Adipocyte (in vitro differentiated cells): ENCODE results near the gene OR10A6.
A peak's percentile ranks its signal among the peaks of the same experiment; 100 is the strongest.

ENCODE experiments used
- DNase-seq: peaks from one replicate; pipeline ENCODE4 v3.0.0-alpha.2; 2015; ENCODE audit warnings: low read depth
- H3K27me3 ChIP-seq: replicated peaks from 2 replicates; pipeline ENCODE4 v1.7.0; 2013; ENCODE audit warnings: mild to moderate bottlenecking, low read length, moderate library complexity; ENCODE audit not compliant: control insufficient read depth, insufficient read depth
- H3K36me3 ChIP-seq: 2 replicates; pipeline ENCODE4 v1.7.0; 2013; ENCODE audit warnings: low read length, mild to moderate bottlenecking, moderate library complexity; ENCODE audit not compliant: control insufficient read depth, insufficient read depth, severe bottlenecking
- H3K4me1 ChIP-seq: 2 replicates; pipeline ENCODE4 v1.7.0; 2013; ENCODE audit warnings: mild to moderate bottlenecking, low read length, moderate library complexity; ENCODE audit not compliant: control insufficient read depth, insufficient read depth
- H3K4me3 ChIP-seq: 2 replicates; pipeline ENCODE4 v1.7.0; 2013; ENCODE audit warnings: mild to moderate bottlenecking, low read length, moderate library complexity
- H3K9ac ChIP-seq: 2 replicates; pipeline ENCODE4 v1.7.0; 2013; ENCODE audit warnings: mild to moderate bottlenecking, low read length, moderate library complexity
- H3K9me3 ChIP-seq: 2 replicates; pipeline ENCODE4 v1.7.0; 2013; ENCODE audit warnings: mild to moderate bottlenecking, low read length, moderate library complexity; ENCODE audit not compliant: control insufficient read depth

The OR10A6 gene

GRCh38 chr11:7964261-7964660, 33.2 kb upstream of the OR10A6 start:
- Histone ChIP-seq H3K36me3 (no peaks in the 10 kb centered on the region), H3K27me3 (no peaks in the 10 kb centered on the region), H3K4me3 (no peak overlapping the region), H3K9ac (peak overlapping the region; percentile 72), H3K4me1 (peaks cover 40% of the 10 kb centered on the region), H3K9me3 (no peaks in the 10 kb centered on the region)
- DNase-seq = peak; percentile 7

- Histone ChIP-seq H3K9ac (no peak overlapping the region), H3K9me3 (peaks cover 5% of the 10 kb centered on the region), H3K4me1 (no peaks in the 10 kb centered on the region), H3K4me3 (no peak overlapping the region), H3K36me3 (no peaks in the 10 kb centered on the region), H3K27me3 (no peaks in the 10 kb centered on the region)
- no peak for DNase-seq
These were observed 24.1 kb upstream of the OR10A6 start for GRCh38 chr11:7955191-7955590.

GRCh38 chr11:7949934-7950333, 18.9 kb upstream of the OR10A6 start:
- no peak overlapping the region for H3K9ac ChIP-seq
- no peaks in the 10 kb centered on the region for H3K36me3 ChIP-seq
- H3K9me3 ChIP-seq = peaks cover under 1% of the 10 kb centered on the region
- DNase-seq = peak; percentile 25
- H3K27me3 ChIP-seq = peaks cover 6% of the 10 kb centered on the region
- no peak overlapping the region for H3K4me3 ChIP-seq
- H3K4me1 ChIP-seq = no peaks in the 10 kb centered on the region

GRCh38 chr11:7944123-7944522, 13.1 kb upstream of the OR10A6 start:
- Histone ChIP-seq H3K27me3 (peaks cover 10% of the 10 kb centered on the region), H3K4me1 (no peaks in the 10 kb centered on the region), H3K36me3 (no peaks in the 10 kb centered on the region), H3K9ac (no peak overlapping the region), H3K4me3 (no peak overlapping the region), H3K9me3 (peaks cover 22% of the 10 kb centered on the region)
- no peak for DNase-seq

GRCh38 chr11:7941608-7942007, 10.5 kb upstream of the OR10A6 start, which contains the start of gene OR10A3:
OR10A3 (minus strand) TSS chr11:7941708; CDS start chr11:7939520, 2,188 bp downstream.
- no peak within 1 kb of the TSS for H3K9ac ChIP-seq
- no peaks in the 10 kb centered on the region for H3K36me3 ChIP-seq
- peaks cover 3% of the 10 kb centered on the region for H3K27me3 ChIP-seq
- H3K4me1 ChIP-seq = no peaks in the 10 kb centered on the region
- no peak within 1 kb of the TSS for H3K4me3 ChIP-seq
- DNase-seq = no peak
- peaks cover 22% of the 10 kb centered on the region for H3K9me3 ChIP-seq

- Histone ChIP-seq H3K4me3 (no peak overlapping the region), H3K9me3 (peaks cover 22% of the 10 kb centered on the region), H3K9ac (no peak overlapping the region), H3K36me3 (no peaks in the 10 kb centered on the region), H3K4me1 (no peaks in the 10 kb centered on the region), H3K27me3 (peaks cover 3% of the 10 kb centered on the region)
- no peak for DNase-seq
These were observed 10.1 kb upstream of the OR10A6 start for GRCh38 chr11:7941146-7941545.

GRCh38 chr11:7936615-7937014, 5.5 kb upstream of the OR10A6 start:
- no peak for DNase-seq
- Histone ChIP-seq H3K4me3 (no peak overlapping the region), H3K27me3 (peaks cover 6% of the 10 kb centered on the region), H3K9me3 (no peaks in the 10 kb centered on the region), H3K9ac (no peak overlapping the region), H3K36me3 (no peaks in the 10 kb centered on the region), H3K4me1 (no peaks in the 10 kb centered on the region)

GRCh38 chr11:7927635-7928034, 3.4 kb downstream of the OR10A6 start:
- Histone ChIP-seq H3K4me1 (no peaks in the 10 kb centered on the region), H3K9me3 (no peaks in the 10 kb centered on the region), H3K27me3 (peaks cover 2% of the 10 kb centered on the region), H3K9ac (no peak overlapping the region), H3K4me3 (no peak overlapping the region), H3K36me3 (no peaks in the 10 kb centered on the region)
- DNase-seq = no peak

- no peaks in the 10 kb centered on the region for H3K27me3 ChIP-seq
- H3K4me3 ChIP-seq = no peak overlapping the region
- no peak for DNase-seq
- H3K9me3 ChIP-seq = no peaks in the 10 kb centered on the region
- H3K4me1 ChIP-seq = no peaks in the 10 kb centered on the region
- H3K36me3 ChIP-seq = no peaks in the 10 kb centered on the region
- H3K9ac ChIP-seq = no peak overlapping the region
These were observed 6.5 kb downstream of the OR10A6 start for GRCh38 chr11:7924536-7924935.

- H3K4me3 ChIP-seq = no peak overlapping the region
- no peaks in the 10 kb centered on the region for H3K9me3 ChIP-seq
- no peak for DNase-seq
- H3K27me3 ChIP-seq = no peaks in the 10 kb centered on the region
- H3K9ac ChIP-seq = no peak overlapping the region
- no peaks in the 10 kb centered on the region for H3K36me3 ChIP-seq
- H3K4me1 ChIP-seq = no peaks in the 10 kb centered on the region
These were observed 12.9 kb downstream of the OR10A6 start for GRCh38 chr11:7918141-7918540.

- Histone ChIP-seq H3K4me1 (no peaks in the 10 kb centered on the region), H3K4me3 (no peak overlapping the region), H3K36me3 (no peaks in the 10 kb centered on the region), H3K9me3 (no peaks in the 10 kb centered on the region), H3K27me3 (no peaks in the 10 kb centered on the region), H3K9ac (no peak overlapping the region)
- no peak for DNase-seq
These were observed 20.1 kb downstream of the OR10A6 start for GRCh38 chr11:7911011-7911410.

GRCh38 chr11:7910286-7910788, 20.7 kb downstream of the OR10A6 start:
- H3K4me3 ChIP-seq = no peak overlapping the region
- H3K36me3 ChIP-seq = no peaks in the 10 kb centered on the region
- H3K9ac ChIP-seq = no peak overlapping the region
- H3K9me3 ChIP-seq = no peaks in the 10 kb centered on the region
- peaks cover 3% of the 10 kb centered on the region for H3K4me1 ChIP-seq
- no peak for DNase-seq
- H3K27me3 ChIP-seq = no peaks in the 10 kb centered on the region
